ENCODE data around the gene TGFBR3.
"Not testable (repeated sequence)": the region's sequence is repeated elsewhere in the genome, so short reads cannot be mapped to it uniquely, and the experiment has no call there.

TGFBR3 gene

DNA sequence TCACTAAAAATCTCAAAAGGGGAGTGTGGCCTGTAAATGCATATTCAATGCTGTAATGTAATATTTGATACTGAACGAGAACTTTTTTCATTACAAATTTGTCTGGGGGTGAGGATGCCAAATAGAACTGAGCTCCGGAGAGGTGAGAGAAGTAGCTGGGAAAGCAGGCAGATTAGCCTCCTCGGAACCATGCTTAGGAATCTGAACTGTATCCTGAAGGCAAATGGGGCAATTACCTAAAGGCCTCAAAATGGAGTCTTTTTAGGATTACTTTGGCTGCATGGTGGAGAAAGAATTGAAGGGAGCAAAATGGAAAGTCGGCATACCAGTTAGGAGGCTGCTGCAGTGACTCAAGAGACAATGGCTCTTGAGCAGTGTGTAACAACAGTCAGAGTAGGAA lies 206.5 kb downstream of the TGFBR3 start:
- DNase-seq: no peak

DNA sequence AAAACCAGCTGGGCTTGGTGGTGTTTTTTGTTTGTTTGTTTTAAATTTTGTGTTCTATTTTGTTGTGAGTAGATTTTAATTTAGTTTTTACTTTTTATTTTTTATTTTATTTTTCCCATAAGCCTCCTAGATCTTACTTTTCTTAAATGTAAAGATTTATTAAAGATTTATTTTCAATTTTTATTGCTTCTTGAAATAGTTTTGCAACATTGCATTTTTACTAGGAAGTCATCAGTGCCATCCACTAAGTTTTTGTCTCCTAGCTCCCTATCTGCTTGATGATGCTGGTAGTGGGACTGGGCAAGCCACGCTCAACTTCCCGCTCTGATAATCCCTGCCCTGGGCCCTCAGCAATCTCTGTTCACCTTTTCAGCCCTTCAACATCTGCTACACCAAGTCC lies 209.9 kb downstream of the TGFBR3 start:
- no peak for DNase-seq

DNA sequence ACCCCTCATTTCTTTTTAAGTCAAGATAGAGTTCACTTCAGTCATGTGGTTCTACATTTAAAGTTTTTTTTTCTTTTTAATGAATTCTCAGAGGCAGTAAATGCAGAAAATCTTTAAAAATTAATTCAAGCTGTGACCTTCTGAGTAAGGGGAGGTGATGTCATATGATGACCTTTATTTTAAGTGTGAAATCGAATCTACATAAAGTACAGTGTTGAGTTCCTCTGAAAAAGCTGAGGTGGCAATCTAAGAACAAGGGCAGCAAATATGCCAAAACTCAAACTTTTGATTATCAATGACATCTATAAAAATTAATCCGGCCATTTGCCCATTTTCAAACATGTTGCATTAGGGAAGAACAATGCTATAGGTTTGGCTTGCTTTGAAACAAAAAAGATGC lies 211.8 kb downstream of the TGFBR3 start:
- no peak for DNase-seq

DNA sequence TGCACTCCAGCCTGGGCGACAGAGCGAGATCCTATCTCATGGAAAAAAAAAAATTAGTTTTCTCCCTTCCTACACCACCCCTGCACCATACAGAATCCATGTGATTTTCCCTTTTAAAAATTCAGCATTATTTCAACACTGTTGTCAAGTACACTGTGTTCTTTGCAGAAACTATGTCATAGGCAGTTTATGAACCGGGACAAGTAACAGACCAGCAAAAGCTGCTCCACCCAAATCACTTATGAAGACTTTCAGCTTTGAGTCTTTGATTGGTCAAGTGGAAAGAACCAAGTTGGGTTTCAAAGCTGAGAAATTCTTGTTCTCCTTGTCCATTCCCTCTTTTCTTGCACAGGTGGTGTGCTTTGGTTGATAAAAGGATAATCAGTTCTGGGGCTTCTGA lies 212.3 kb downstream of the TGFBR3 start:
- no peak for DNase-seq

DNA sequence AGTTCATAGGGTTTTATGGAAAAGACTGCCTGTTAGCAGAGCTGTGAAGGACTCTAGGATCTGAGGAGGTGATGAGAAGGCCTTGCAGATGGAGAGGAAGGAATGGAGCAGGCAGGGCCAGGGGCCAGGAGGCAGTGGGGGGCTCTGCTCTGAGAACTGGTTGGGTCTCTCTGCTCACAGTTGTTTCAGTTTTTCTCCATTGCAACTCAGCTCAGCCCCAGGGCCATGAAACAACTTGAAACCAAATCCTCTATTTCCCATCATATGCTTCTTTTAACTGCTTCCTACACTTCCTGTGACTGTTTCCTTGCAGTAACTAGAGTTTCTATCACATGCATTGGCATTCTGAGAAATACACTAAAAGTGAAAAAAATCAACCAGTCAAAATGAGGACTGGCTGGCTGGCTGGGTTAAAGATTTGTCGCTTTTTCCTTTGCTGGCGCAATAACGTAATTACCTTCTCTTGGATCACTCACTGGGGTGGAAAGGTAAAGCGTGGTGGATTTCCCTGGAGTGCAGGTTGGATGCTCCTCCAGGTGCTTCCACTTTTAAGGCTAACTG lies 213.3 kb downstream of the TGFBR3 start:
- no peak for DNase-seq

DNA sequence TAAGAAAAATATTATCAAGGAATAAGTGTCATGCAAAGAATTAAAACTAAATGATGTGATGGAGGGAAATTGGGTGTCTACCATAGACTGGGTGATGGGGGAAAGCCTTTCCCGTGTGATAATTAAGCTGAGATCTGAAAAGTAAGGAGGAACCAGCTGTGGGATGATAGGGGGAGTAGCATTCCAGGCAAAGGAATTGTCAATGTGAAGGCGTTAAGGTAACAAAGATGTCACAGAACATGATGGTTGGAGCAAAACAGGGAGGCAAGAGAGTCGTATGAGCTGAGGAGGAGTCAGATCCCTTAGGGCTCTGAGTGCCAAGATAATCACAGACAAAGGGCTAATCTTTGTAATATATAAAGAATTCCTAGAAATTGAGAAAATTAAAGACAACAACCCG lies 215.2 kb downstream of the TGFBR3 start:
- DNase-seq: no peak

DNA sequence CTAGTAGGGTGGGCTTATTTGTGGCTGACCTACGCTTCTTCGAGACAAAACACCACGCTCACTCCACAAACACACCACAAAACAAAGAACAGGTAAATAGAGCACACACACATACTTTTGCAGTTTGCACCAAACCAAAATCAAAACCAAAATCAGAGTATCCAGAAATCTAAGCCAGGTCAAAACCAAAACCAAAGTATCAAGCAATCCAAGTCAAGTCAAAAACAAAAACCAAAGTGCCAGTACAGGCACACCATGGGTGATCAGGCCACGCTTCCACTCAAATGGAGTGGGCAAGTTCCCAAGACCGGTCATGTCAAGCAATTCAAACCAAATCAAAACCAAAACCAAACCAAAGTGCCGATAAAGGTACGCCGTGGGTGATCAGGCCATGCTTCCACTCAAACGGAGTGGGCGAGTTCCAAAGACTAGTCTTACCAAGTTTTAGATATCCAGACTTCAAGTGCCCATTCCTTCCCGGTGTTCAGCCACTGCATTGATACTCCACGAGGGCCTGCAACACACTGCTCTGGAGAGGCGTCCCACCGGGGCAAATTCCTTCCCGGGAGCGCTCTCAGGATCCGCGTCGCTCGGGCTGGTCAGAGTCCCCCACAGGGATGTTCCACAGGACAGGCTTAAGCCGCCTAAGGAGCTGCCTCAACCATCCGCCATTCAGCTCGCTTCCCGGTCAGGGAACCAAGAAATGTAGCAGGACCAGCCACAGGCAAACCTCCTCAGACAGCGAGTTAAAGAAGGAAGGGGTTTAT lies 216.2 kb downstream of the TGFBR3 start:
- no peak for DNase-seq

DNA sequence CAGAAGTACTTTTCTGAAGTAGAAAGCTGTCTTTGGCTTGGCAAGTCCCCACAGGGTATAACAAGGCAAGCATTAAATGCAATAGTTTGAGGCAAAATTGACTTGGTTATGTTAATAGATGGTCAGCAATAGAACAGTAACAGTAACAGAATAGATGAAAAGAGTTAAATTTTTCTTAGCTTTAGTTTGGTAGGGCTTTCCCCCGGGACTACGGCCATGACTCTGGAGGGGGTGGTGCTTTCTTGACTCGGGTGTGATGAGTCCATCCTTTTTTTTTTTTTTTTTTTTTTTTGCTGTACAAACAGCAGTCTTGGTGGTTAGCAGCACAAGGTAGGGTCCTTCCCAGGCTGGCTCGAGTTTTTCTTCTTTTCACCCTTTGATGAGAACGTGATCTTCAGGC lies 219.3 kb downstream of the TGFBR3 start:
- DNase-seq: not testable (repeated sequence)

DNA sequence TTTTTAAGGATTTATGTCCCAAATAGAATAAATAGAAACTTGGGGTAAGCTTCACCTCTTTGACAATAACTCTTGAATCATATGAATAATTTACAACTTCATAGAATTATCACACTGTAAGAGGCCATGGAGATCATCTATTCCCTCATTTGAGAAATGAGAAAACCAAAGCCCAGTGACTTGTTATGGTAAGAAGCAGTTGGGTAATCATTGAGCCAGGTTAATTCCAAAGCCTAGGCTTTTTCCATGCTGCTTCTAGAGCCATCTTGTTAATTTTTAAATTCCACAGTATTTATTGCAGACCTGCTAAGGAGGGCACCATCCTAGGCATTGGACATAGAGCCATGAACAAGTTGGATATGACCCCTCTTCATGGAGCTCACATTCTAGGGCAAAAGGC lies 224.8 kb downstream of the TGFBR3 start:
- DNase-seq: no peak

DNA sequence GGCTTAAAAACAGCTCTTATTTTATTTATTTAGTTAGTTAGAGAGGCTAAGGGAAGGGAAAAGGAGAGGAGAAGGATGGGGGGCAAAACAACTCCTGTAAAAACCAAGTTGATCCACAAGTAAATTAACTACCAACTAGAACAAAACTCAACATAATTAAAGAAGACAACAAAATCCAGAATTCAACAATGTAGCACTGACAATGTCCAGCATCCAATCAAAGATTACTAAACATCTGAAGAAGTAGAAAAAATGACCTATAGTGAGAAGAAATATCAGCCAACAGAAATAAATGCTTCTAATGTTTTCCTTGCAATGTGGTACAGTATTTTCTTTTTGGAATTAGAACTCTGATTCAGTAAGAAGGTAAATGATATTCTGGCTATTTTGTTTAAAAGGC lies 225.2 kb downstream of the TGFBR3 start:
- no peak for DNase-seq

DNA sequence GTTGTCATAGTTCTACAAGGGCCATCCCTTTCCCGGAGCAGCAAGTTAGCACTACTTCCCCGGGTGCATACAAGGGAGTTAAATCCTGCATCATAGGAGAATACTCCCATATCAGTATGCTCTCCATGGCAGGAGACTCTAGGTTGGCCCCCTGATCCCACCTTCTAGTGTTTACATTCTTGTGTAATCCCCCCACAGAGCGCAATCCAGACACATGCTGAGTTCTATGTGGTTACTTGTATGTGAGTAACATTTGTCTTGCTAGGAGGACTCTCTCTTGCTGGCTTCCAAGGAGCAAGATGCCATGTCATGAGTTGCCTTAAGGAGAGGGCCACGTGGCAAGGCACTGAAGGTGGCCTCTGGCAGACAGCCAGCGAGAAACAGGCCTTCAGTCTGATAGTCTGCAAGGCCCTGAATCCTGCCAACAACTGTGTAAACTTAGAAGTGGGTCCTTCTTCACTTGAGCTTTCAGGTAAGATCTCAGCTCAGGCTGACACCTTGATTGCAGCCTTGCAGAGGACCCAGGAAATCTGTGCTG lies 230.0 kb downstream of the TGFBR3 start:
- DNase-seq: no peak

DNA sequence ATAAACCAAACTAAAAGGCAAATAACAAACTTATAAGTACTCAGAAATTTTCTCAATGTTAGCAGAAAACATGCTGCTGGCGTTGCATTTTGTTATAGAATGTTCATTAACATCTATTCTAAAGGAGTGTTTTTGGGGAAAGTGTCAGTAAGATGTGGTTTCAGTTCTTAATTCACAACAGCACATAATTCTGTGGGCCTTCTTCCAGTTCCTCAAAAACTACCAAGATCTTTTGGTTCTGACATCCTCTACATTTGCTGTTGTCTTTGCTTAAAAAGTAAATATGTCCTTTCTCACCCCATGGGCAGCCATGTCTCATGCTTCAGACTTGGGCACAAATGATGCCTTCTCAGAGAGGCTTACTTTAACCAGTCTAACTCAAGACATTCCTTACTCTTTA lies 232.8 kb downstream of the TGFBR3 start:
- no peak for DNase-seq

DNA sequence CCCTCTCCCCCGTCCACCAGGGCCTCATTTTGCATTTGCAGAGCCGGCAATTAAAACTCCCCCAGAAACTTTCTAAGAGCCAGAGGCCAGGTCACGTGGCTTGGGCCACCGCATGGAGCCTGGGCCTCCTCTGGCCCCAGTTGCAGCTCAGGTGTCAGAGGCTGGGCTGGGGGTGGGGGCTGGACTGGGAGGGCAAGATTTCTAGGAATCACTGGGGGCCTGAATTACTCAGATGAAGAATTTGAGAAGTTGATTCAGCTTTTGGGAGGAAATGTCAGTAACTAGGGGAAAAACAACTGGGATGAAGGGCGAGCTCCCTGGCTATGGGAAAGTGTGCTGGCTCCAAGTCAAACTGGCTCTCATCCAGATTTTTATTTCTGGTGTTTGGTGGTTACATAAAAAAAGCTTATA lies 234.3 kb downstream of the TGFBR3 start:
- peak; percentile 84 for DNase-seq

DNA sequence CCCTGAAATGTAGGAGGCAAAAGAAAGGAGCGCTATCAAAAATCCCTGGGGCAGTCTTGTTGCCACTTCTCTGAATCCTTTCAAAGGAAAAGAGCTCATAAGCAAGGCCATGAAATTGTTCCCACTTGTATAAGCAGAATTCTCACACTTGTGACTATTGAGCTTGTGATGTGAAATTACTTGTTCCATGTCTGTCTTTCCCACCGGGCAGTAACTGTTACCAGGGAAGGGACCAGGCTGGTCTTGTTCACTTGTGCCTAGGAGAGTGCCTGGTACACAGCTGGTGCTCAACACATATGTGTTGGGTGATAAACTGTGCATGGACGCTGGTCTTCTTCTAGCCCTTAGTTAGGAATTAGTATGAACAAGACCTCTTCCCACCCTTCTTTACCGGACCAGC lies 234.7 kb downstream of the TGFBR3 start:
- no peak for DNase-seq

DNA sequence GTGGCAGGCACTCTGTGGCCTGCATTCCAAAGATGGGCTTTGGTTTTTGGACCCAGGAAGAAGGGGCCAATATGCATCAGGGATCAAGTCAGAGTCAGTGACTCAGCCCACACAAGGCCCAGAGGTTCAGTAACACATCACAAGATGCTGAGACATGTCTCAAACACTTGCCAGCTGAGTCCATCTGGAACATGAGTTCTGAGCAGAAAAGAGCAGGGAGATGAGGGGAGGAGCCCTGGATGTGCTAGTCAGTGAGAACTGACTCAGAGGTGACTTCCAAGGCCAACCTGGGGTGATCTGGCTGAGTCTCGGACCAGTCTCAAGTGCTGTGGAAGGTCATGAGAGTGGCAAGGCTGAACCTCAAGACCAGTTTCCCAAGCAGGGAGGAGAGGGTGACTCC lies 235.2 kb downstream of the TGFBR3 start:
- DNase-seq: peak; percentile 53

DNA sequence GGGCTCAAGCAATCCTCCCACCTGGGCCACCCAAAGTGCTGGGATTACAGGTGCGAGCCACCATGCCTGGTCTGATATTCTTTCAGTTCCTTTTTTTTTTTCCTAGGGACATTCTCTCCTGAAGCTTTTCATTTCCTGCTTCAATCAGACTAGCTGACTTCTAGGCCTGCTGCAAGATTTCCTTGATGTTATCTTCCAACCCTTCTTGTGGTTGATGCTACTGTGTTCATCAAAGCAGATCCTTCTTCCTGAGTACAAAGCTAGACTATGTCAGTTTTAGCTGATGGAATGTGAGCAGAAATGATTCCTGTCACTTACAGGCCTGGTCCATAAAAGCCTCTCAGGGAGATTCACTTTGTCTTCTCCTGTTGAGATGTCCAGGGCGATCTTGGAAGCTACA lies 238.9 kb downstream of the TGFBR3 start:
- DNase-seq: no peak

DNA sequence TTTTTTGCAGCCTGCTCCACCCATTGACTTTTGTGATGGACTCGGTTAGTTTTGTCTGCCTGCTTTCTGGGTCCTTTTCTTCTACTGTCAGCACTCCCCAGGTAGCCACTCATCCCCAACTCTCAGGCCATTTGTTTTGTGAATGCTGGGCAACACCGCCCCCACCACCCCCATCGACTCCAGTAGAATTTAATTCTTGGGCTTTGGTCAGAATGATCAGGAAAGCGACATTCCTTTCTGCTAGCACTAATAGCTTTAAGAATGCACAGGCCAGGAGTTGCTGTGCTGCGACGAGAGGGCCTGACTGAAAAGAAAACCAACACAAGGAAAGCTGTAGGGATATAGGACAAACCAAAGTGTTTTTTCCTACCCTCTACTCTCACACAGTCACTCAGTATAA lies 240.9 kb downstream of the TGFBR3 start:
- no peak for DNase-seq

DNA sequence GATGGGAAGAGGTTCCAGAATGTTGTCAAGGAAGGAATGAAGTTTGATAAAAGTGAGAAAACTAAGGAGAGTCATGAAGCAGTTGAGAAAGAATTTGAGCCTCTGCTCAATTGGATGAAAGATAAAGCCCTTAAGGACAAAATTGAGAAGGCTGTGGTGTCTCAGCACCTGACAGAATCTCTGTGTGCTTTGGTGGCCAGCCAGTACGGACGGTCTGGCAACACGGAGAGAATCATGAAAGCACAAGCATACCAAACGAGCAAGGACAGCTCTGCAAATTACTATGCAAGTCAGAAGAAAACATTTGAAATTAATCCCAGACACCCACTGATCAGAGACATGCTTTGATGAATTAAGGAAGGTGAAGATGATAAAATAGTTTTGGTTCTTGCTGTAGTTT lies 242.5 kb downstream of the TGFBR3 start:
- no peak for DNase-seq

DNA sequence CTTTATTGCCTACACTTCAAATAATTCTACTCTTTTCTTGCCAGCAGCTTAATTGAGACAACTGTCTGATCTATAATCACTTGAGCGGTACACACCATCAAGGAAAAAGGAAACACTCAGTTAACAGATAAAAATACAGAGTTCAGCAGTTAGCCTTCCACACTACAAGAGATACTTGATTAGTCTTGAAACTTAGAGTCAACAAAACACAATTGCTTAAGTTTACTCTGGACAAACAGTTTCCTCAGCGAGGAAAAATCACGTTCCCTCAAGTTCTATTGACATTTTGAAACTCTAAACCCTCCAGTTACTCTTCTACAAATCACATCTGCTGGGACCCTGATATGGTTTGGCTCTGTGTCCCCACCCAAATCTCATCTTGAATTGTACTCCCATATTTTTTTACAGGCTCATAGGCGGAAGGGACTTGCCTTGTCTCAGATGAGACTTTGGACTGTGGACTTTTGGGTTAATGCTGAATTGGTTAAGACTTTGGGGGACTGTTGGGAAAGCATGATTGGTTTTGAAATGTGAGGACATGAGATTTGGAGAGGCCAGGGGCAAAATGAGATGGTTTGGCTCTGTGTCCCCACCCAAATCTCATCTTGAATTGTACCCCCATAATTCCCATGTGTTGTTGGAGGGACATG lies 244.9 kb downstream of the TGFBR3 start:
- no peak for DNase-seq

DNA sequence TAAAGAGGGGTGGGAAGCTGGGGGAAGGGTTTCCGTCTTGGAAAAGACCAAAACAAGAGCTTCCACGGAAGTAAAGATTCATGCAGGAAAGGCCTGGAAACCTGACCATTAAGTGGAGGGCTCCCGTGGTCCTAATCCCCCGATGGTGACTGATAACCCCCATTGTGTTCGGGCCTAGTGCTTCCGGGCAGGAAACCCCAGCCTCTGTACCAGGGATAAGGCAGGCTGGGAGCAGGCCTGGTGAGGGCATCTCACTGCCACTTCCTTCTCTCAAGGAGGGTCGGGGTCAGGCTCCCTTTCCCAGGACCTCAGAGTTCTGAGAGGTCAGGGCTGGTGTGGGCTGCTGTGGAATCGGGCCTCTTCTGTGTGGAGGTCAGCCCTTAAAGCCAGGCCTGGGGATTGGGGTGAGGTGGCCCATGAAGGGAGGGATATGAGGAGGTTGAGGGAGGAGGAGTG lies 248.4 kb downstream of the TGFBR3 start:
- no peak for DNase-seq

DNA sequence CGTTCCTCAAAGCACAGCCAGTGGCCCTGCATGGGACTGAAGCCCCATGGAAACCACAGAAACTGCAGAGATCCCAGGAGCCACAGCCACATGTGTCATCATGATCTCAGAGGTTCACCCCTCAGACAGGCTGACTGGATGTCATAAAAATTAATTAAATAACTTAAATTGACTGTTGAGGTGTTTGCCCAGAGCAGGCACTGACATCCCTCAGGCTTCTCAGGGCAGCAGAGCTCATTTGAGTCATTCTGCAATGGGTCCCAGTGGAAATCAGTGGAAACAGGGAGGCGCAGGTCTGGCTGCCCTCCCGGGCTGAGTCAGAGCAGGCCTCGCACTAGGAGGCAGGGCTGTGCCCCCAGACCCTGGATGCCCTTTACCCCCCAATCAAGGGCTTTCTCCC lies 250.2 kb downstream of the TGFBR3 start:
- DNase-seq: no peak

DNA sequence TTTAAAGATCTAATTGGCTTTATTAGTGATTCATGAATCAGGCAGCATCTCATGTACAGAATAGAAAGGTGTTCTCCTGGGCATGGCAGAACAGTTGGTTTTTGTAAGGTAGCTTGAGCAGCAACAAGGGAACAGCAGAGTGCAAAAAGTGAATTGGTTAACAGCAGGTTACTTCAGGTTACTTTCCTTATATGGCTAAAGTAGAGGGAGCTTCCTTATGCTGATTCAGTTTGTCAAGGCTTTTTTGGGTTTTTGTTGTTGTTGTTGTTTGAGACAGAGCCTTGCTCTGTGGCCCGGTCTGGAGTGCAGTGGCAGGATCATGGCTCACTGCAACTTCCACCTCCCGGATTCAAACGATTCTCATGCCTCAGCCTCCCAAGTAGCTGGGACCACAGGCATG lies 252.5 kb downstream of the TGFBR3 start:
- no peak for DNase-seq

DNA sequence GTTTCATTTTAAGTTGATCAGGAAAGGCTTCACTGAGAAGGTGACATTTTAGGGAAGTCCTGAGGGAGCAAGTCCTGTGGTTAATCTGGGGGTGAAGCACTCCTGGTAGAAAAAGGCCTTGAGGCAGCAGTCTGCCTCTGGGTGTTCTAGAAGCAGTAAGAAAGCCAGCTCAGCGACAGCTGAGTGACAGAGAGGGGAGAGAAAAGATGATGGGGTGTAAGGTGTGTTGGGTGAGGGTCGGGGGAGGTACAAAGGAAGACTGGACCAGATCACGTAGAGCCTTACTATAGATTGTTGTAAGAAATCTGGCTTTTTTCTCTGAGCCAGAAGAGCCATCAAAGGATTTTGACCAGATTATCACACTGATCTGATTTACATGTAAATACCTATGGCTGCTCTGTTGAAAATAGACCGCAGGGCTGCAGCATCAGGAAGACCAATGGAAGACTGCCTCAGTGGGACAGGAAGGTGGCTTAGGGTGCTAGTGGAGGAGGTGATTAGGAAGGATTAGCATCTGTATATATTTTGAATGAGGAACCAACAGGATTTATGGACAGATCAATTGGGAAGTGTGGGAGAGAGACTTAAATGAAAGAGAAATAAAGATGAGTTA lies 254.1 kb downstream of the TGFBR3 start:
- DNase-seq: no peak

DNA sequence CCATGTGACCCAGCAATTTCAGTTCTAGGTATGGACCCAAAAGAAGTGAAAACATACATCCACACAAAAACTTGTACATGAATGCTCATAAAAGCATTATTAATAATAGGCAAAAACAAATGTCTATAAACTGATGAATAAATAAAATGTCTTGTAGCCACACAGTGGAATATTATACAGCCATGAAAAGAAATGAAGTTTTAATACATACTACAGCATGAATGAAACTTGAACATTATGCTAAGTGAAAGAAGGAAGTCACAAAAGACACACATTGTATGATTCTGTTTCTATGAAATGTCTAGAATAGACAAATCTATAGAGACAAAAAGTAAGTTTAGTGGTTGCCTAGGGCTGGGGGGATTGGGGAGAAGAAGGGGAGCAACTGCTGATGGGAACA lies 255.1 kb downstream of the TGFBR3 start:
- no peak for DNase-seq
